Sigmoid colon (tissue), 4 donors: Measurements from ENCODE around the gene ABI3BP.

Experiments
- CTCF ChIP-seq, 4 experiments: fragments of 450-650 bp in 3 of 4; fragments of 200-600 bp in 1 of 4; IDR thresholded peaks; one replicate each; pipeline ENCODE4 v1.5.1; 2016 to 2019; ENCODE audit warnings: antibody characterized with exemption in 4 of 4, mild to moderate bottlenecking in 3 of 4, moderate library complexity in 2 of 4
- EP300 ChIP-seq, 4 donors: sonication (generic); formaldehyde crosslinking; IDR thresholded peaks; one replicate each; pipeline ENCODE4 v1.6.1; 2017; ENCODE audit warnings: antibody characterized with exemption in 4 of 4
- POLR2A ChIP-seq, 2 donors: fragments of 450-650 bp; IDR thresholded peaks; one replicate each; pipeline ENCODE4 v1.6.1; 2016; ENCODE audit warnings: antibody characterized with exemption in 2 of 2, mild to moderate bottlenecking in 2 of 2, moderate library complexity in 2 of 2
- POLR2AphosphoS5 ChIP-seq, 4 donors: sonication (generic); formaldehyde crosslinking; IDR thresholded peaks; one replicate each; pipeline ENCODE4 v1.6.1; 2017; ENCODE audit warnings: antibody characterized with exemption in 4 of 4

GRCh38 chr3:100975714-100976113 is 17.5 kb downstream of the ABI3BP start:
- TF ChIP-seq CTCF (IDR thresholded peaks at IDR 0.05): no peak
- TF ChIP-seq POLR2A (IDR thresholded peaks at IDR 0.05): no peak
- TF ChIP-seq POLR2AphosphoS5 (IDR thresholded peaks at IDR 0.05): no peak
- TF ChIP-seq EP300 (IDR thresholded peaks at IDR 0.05): no peak
